HEK293T (cell line): ENCODE measurements around the gene AGMO.

Source experiments
- CTCF ChIA-PET: fragments of 350-600 bp; formaldehyde crosslinking; extraction: SDS; loops from one replicate; lab custom pipeline; 2021; ENCODE audit warnings: antibody characterized with exemption, inconsistent platforms; lab: Yijun Ruan, JAX
- POLR2A ChIA-PET: fragments of 350-600 bp; formaldehyde crosslinking; extraction: SDS; loops from one replicate; lab custom pipeline; 2020; ENCODE audit warnings: antibody characterized with exemption, inconsistent platforms; lab: Yijun Ruan, JAX
- DNase-seq: peaks from one replicate; pipeline ENCODE4 v3.0.0; 2012; ENCODE audit warnings: mixed read lengths; ENCODE audit errors: extremely low spot score
- ARNT ChIP-seq: fragments of 450-650 bp; IDR thresholded peaks from 2 replicates; pipeline ENCODE4 v1.6.1; 2017; ENCODE audit warnings: mild to moderate bottlenecking
- BHLHE40 ChIP-seq: fragments of 450-650 bp; IDR thresholded peaks from 2 replicates; pipeline ENCODE4 v1.6.1; 2016; ENCODE audit warnings: mild to moderate bottlenecking, moderate library complexity, borderline replicate concordance
- CTBP1 ChIP-seq: fragments of 450-650 bp; IDR thresholded peaks from 2 replicates; pipeline ENCODE4 v1.6.1; 2016; ENCODE audit warnings: borderline replicate concordance
- ELF4 ChIP-seq: fragments of 450-650 bp; IDR thresholded peaks from 2 replicates; pipeline ENCODE4 v1.6.1; 2017; ENCODE audit warnings: antibody characterized with exemption
- FOXA1 ChIP-seq: fragments of 450-650 bp; IDR thresholded peaks from 2 replicates; pipeline ENCODE4 v1.6.1; 2016; ENCODE audit warnings: mild to moderate bottlenecking
- FOXK2 ChIP-seq: fragments of 450-650 bp; IDR thresholded peaks from 2 replicates; pipeline ENCODE4 v1.6.1; 2016; ENCODE audit warnings: mild to moderate bottlenecking
- FOXM1 ChIP-seq: fragments of 450-650 bp; IDR thresholded peaks from 2 replicates; pipeline ENCODE4 v1.6.1; 2017; ENCODE audit warnings: mild to moderate bottlenecking, borderline replicate concordance
- HDGF ChIP-seq: fragments of 450-650 bp; IDR thresholded peaks from 2 replicates; pipeline ENCODE4 v1.6.1; 2017; ENCODE audit warnings: antibody characterized with exemption, borderline replicate concordance
- L3MBTL2 ChIP-seq: fragments of 450-650 bp; conservative IDR thresholded peaks from 2 replicates; pipeline ENCODE4 v1.6.1; 2016; ENCODE audit warnings: mild to moderate bottlenecking
- LEF1 ChIP-seq: fragments of 450-650 bp; IDR thresholded peaks from 2 replicates; pipeline ENCODE4 v1.6.1; 2017; ENCODE audit warnings: mild to moderate bottlenecking, borderline replicate concordance
- NFRKB ChIP-seq: fragments of 450-650 bp; IDR thresholded peaks from 2 replicates; pipeline ENCODE4 v1.6.1; 2016; ENCODE audit warnings: mild to moderate bottlenecking, moderate library complexity
- PKNOX1 ChIP-seq: fragments of 450-650 bp; IDR thresholded peaks from 2 replicates; pipeline ENCODE4 v1.6.1; 2016
- SP1 ChIP-seq: fragments of 450-650 bp; IDR thresholded peaks from 2 replicates; pipeline ENCODE4 v1.6.1; 2017
- SUZ12 ChIP-seq: fragments of 450-650 bp; IDR thresholded peaks from 2 replicates; pipeline ENCODE4 v1.6.1; 2016; ENCODE audit warnings: mild to moderate bottlenecking
- TARDBP ChIP-seq: fragments of 450-650 bp; IDR thresholded peaks from 2 replicates; pipeline ENCODE4 v1.6.1; 2016
- ZNF384 ChIP-seq: fragments of 450-650 bp; IDR thresholded peaks from 2 replicates; pipeline ENCODE4 v1.6.1; 2016

The AGMO gene

GRCh38 chr7:15403315-15403714, 158.5 kb downstream of the AGMO start:
- DNase-seq = no peak
- no peak for TF ChIP-seq HDGF
- TF ChIP-seq NFRKB = no peak
- no peak for TF ChIP-seq FOXM1
- no peak for TF ChIP-seq PKNOX1
- no peak for TF ChIP-seq LEF1
- no peak for TF ChIP-seq FOXA1
- no peak for TF ChIP-seq ELF4
- no peak for TF ChIP-seq L3MBTL2
- no peak for TF ChIP-seq ARNT
- TF ChIP-seq CTBP1 = no peak
- no peak for TF ChIP-seq BHLHE40
- no peak for TF ChIP-seq SUZ12
- TF ChIP-seq TARDBP = no peak
- no peak for TF ChIP-seq ZNF384
- TF ChIP-seq FOXK2 = no peak
- TF ChIP-seq SP1 = no peak
- ChIA-PET CTCF (no interaction called here), POLR2A (no interaction called here)

- DNase-seq = no peak
- TF ChIP-seq L3MBTL2 (no peak), CTBP1 (no peak), SP1 (no peak), HDGF (no peak), TARDBP (no peak), BHLHE40 (no peak), FOXA1 (no peak), FOXM1 (no peak), SUZ12 (no peak), ELF4 (no peak), LEF1 (no peak), NFRKB (no peak), ZNF384 (no peak), ARNT (no peak), PKNOX1 (no peak), FOXK2 (no peak)
- ChIA-PET CTCF (no interaction called here), POLR2A (no interaction called here)
These were observed 159.2 kb downstream of the AGMO start for GRCh38 chr7:15402436-15403136.

DNA sequence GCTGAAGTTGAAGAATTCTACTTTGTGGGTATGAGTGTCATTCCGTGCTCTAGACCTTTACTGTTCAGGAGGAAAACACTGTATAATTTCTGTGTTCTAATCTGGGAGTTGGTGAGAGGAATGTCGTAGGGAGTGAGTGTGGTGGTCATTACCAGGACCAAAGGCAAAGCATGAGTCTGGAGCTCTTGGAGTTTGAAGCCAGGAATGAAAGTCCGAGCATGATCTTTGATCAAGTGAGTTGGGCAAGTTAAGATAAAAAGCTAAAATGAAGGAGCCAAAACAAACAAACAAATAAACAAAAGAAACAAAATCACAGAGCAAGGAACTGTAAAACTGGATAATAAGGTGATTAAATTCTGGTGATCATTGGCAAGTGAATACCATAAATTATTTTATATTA, 161.4 kb downstream of the AGMO start:
- DNase-seq = no peak
- CTCF ChIA-PET = no interaction called here
- TF ChIP-seq CTBP1 (no peak), LEF1 (no peak), TARDBP (no peak)
- POLR2A ChIA-PET = no interaction called here

GRCh38 chr7:15399441-15399840, 162.4 kb downstream of the AGMO start:
- ChIA-PET CTCF (no interaction called here), POLR2A (no interaction called here)
- TF ChIP-seq SUZ12 (no peak), ZNF384 (no peak), L3MBTL2 (no peak), PKNOX1 (no peak), TARDBP (no peak), BHLHE40 (no peak), FOXK2 (no peak), ELF4 (no peak), HDGF (no peak), NFRKB (no peak), LEF1 (no peak), ARNT (no peak), FOXA1 (no peak), FOXM1 (no peak), CTBP1 (no peak), SP1 (no peak)
- DNase-seq = no peak

GRCh38 chr7:15397922-15398760, 163.7 kb downstream of the AGMO start:
- TF ChIP-seq BHLHE40 (no peak), ARNT (no peak), L3MBTL2 (no peak), HDGF (no peak), SP1 (no peak), NFRKB (no peak), LEF1 (no peak), FOXK2 (no peak), SUZ12 (no peak), CTBP1 (no peak), ELF4 (no peak), PKNOX1 (no peak)
- POLR2A ChIA-PET = no interaction called here
- DNase-seq = no peak
- CTCF ChIA-PET = no interaction called here
